Measurements from ENCODE around the gene MROH9.

DNA sequence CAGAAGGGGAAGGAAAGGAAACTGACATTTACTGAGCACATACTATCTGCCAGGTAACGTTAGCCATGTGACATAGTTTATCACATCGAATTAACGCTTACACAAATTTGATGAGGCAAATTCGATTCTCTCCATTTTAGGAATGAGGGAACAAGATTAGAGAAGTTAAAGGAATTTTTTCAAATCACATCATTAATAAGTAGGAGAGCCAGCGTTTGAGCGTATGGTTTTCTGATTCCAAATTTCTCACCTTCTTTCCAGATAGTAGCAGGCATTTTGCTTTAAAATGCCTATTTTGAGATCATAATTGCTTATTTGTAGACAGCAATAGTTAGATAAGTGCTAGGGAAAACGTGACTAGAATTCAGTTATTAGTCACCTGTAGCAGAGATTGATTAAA is 174.6 kb downstream of the MROH9 start:
- TF ChIP-seq, protein P1, sequence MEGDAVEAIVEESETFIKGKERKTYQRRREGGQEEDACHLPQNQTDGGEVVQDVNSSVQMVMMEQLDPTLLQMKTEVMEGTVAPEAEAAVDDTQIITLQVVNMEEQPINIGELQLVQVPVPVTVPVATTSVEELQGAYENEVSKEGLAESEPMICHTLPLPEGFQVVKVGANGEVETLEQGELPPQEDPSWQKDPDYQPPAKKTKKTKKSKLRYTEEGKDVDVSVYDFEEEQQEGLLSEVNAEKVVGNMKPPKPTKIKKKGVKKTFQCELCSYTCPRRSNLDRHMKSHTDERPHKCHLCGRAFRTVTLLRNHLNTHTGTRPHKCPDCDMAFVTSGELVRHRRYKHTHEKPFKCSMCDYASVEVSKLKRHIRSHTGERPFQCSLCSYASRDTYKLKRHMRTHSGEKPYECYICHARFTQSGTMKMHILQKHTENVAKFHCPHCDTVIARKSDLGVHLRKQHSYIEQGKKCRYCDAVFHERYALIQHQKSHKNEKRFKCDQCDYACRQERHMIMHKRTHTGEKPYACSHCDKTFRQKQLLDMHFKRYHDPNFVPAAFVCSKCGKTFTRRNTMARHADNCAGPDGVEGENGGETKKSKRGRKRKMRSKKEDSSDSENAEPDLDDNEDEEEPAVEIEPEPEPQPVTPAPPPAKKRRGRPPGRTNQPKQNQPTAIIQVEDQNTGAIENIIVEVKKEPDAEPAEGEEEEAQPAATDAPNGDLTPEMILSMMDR (IDR thresholded peaks at IDR 0.05; ENCODE audit: borderline replicate concordance, extremely low read depth, low read length, poor library complexity, severe bottlenecking): no peak
- TF ChIP-seq EZH2 (IDR thresholded peaks at IDR 0.05; ENCODE audit: borderline replicate concordance, low read depth, low read length, severe bottlenecking): no peak

Measured in DND-41 (cell line).